ENCODE results near the gene PRELID1. TPM values are rescaled to one million over a fixed set of nuclear protein-coding genes. Genes with fewer than 3 reads are reported as not detected.

Gene PRELID1
- total RNA-seq, 1 experiment from 2014 or later: 275 TPM

GRCh38 chr5:177317959-177318377 lies 14.4 kb downstream of the PRELID1 start:
- H3K27me3 ChIP-seq (ENCODE audit: control insufficient read depth, insufficient read depth, low read length): no peaks in the 10 kb centered on the region
- H3K9me3 ChIP-seq (ENCODE audit: control insufficient read depth, insufficient read depth, low read depth, low read length): no peaks in the 10 kb centered on the region
- no peak overlapping the region for H3K4me3 ChIP-seq (ENCODE audit: low read depth in 2 of 2, low read length in 2 of 2)
- CTCF ChIA-PET: interaction anchor here (0.6 to 1.7 kb wide), 6 partner anchors 8 to 810 kb away, joined by 3 to 8 read pairs (median 4); no protein-coding TSS in a partner anchor
- ATAC-seq (peak; percentile 81), DNase-seq (ENCODE audit: low read depth, low spot score) (peak; percentile 65)
- in situ Hi-C loops (cut with HindIII; ENCODE audit: low pct_unique_long_range_greater_than_20kb, low sequenced_read_pairs) (no loop called here), intact Hi-C loops (cut with micrococcal nuclease; ENCODE audit: unreplicated experiment) (loop anchor here (10.0 kb wide), 1 partner anchor 137 kb away; no protein-coding TSS in a partner anchor)
- H3K36me3 ChIP-seq (ENCODE audit: control insufficient read depth, insufficient read depth, low read length): no peaks in the 10 kb centered on the region
- H3K27ac ChIP-seq (ENCODE audit: low read length): no peak overlapping the region
- POLR2A ChIA-PET: interaction anchor here (0.8 kb wide), 1 partner anchor 10 kb away, joined by 3 read pairs; no protein-coding TSS in a partner anchor
- TF ChIP-seq TCF7L2 (IDR thresholded peaks at IDR 0.05; ENCODE audit: low read depth, low read length): no peak
- TF ChIP-seq, protein P1, sequence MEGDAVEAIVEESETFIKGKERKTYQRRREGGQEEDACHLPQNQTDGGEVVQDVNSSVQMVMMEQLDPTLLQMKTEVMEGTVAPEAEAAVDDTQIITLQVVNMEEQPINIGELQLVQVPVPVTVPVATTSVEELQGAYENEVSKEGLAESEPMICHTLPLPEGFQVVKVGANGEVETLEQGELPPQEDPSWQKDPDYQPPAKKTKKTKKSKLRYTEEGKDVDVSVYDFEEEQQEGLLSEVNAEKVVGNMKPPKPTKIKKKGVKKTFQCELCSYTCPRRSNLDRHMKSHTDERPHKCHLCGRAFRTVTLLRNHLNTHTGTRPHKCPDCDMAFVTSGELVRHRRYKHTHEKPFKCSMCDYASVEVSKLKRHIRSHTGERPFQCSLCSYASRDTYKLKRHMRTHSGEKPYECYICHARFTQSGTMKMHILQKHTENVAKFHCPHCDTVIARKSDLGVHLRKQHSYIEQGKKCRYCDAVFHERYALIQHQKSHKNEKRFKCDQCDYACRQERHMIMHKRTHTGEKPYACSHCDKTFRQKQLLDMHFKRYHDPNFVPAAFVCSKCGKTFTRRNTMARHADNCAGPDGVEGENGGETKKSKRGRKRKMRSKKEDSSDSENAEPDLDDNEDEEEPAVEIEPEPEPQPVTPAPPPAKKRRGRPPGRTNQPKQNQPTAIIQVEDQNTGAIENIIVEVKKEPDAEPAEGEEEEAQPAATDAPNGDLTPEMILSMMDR (IDR thresholded peaks at IDR 0.05): peak; percentile 97
- H3K4me1 ChIP-seq (ENCODE audit: control insufficient read depth, insufficient read depth, low read length): no peaks in the 10 kb centered on the region; the same call in 1 of the 2 replicates
- no TSS peak for BruUV-seq (replicated peaks)

DNA sequence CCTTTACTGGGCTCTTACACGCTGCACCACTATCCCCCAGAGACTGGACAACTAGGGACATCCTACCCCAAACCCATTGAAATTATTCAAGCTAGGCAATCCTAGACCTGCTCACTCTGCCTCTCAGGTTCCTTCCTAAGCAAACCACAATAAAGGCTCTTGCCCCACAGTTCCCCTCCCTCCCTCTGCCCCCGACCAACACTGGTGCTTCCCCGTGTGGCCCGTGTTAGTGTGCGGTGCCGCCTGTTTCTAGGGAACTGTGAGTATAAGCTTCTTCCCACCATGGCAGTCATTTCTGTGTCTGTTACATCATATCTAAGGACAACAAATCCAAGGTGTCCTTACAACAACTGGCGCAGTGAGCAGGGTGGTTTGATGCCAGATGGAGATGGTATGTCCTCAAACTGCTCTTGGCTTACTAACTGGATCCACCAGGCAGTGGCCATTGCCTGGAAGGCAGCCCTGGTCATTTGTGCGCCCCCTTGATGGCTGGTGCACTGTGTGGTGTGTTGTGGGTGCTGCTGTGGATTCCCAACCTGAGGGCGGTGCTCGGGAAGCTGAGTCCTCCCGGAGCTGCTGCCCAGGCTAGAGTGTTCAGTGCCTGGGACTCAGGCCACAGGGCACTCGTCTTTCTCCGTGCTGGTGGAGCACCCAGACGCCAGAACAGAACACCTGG lies 16.5 kb downstream of the PRELID1 start:
- Histone ChIP-seq H3K36me3 (ENCODE audit: control insufficient read depth, insufficient read depth, low read length) (no peaks in the 10 kb centered on the region), H3K4me1 (ENCODE audit: control insufficient read depth, insufficient read depth, low read length) (no peaks in the 10 kb centered on the region; the same call in 1 of the 2 replicates), H3K27ac (ENCODE audit: low read length) (no peak overlapping the region), H3K27me3 (ENCODE audit: control insufficient read depth, insufficient read depth, low read length) (no peaks in the 10 kb centered on the region), H3K4me3 (ENCODE audit: low read depth in 2 of 2, low read length in 2 of 2) (no peak overlapping the region), H3K9me3 (ENCODE audit: control insufficient read depth, insufficient read depth, low read depth, low read length) (no peaks in the 10 kb centered on the region)
- intact Hi-C loops (cut with micrococcal nuclease; ENCODE audit: unreplicated experiment): loop anchor here (10.0 kb wide), 1 partner anchor 135 kb away; no protein-coding TSS in a partner anchor
- ATAC-seq (no peak), DNase-seq (ENCODE audit: low read depth, low spot score) (no peak)
- in situ Hi-C loops (cut with HindIII; ENCODE audit: low pct_unique_long_range_greater_than_20kb, low sequenced_read_pairs): no loop called here
- no peak for TF ChIP-seq REST (IDR thresholded peaks at IDR 0.05; ENCODE audit: insufficient read depth in 1 of 2, low read depth in 2 of 2, low read length in 1 of 2)
- no peak for TF ChIP-seq POLR2AphosphoS5 (IDR thresholded peaks at IDR 0.05; ENCODE audit: low read depth, low read length)
- TF ChIP-seq TCF7L2 (IDR thresholded peaks at IDR 0.05; ENCODE audit: low read depth, low read length): no peak
- TF ChIP-seq, protein P1 (IDR thresholded peaks at IDR 0.05): no peak
- TF ChIP-seq SIN3A (IDR thresholded peaks at IDR 0.05; ENCODE audit: borderline replicate concordance, insufficient read depth, low read depth, low read length): no peak
- ChIA-PET POLR2A (no interaction called here), CTCF (no interaction called here)
- BruUV-seq (replicated peaks): no TSS peak

Measured in Panc1 (cell line).